Coronary artery (tissue), 2 donors: ENCODE measurements around the gene TDRD7.

Experiments
- DNase-seq: peaks from one replicate; pipeline ENCODE4 v3.0.0-alpha.2; 2017; ENCODE audit warnings: low spot score
- H3K27ac ChIP-seq, 2 donors: fragments of 200-600 bp; sonication (generic); one replicate each; pipeline ENCODE4 v1.5.1; 2016 to 2019
- H3K4me3 ChIP-seq: fragments of 200-600 bp; sonication (generic); 2 replicates; pipeline ENCODE4 v1.5.1; 2016; ENCODE audit warnings: mild to moderate bottlenecking, moderate library complexity
- CTCF ChIP-seq: fragments of 200-600 bp; sonication (generic); IDR thresholded peaks from one replicate; pipeline ENCODE4 v1.5.1; 2019; ENCODE audit warnings: antibody characterized with exemption

The TDRD7 gene

GRCh38 chr9:97506787-97507186 is 94.9 kb downstream of the TDRD7 start:
- DNase-seq, result no peak
- Histone ChIP-seq H3K27ac (no peak overlapping the region), H3K4me3 (no peak overlapping the region)
- no peak for TF ChIP-seq CTCF

- TF ChIP-seq CTCF, result no peak
- Histone ChIP-seq H3K27ac (no peak overlapping the region), H3K4me3 (no peak overlapping the region)
- no peak for DNase-seq
Measured at GRCh38 chr9:97507428-97507984, 95.6 kb downstream of the TDRD7 start.

GRCh38 chr9:97508852-97509251 is 97.0 kb downstream of the TDRD7 start:
- Histone ChIP-seq H3K4me3 (no peak overlapping the region), H3K27ac (no peak overlapping the region)
- DNase-seq, result no peak
- TF ChIP-seq CTCF, result no peak

- DNase-seq, result no peak
- Histone ChIP-seq H3K27ac (peak overlapping the region in 1 of 2 donors; percentile 2), H3K4me3 (no peak overlapping the region)
- TF ChIP-seq CTCF, result no peak
Measured at GRCh38 chr9:97510797-97511654, 99.1 kb downstream of the TDRD7 start.

DNA sequence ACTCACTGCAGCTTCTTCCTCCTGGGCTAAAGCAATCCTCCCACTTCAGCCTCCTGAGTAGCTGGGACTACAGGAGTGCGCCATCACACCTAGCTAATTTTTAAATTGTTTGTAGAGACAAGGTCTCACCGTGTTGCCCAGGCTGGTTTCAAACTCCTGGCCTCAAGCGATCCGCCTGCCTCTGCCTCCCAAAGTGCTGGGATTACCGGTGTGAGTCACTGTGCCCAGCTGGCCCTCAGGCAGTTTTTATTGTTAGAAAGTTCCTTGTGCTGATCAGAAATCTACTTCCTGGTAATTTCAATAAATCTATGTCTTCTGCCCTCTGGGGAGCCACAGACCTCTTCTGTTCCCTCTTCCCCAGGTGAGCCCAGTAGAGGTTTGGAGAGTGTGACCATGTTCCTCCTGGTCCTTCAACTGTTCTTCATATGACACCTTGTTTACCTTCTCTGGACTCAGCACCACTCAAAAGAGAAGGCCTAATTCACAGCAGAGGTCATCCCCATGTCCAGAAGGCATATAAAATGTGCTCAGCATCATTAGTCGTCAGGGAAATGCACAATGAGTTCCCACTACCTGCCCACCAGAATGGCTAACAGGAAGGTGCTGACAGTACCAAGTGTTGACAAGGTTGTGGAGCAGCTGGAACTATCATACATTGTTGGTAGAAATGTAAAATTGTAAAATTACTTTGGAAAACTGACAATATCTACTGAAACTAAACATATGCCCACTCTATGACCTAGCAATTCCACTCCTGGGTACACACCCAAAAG is 99.9 kb downstream of the TDRD7 start:
- no peak for TF ChIP-seq CTCF
- Histone ChIP-seq H3K27ac (peak overlapping the region in 1 of 2 donors; percentile 2), H3K4me3 (no peak overlapping the region)
- DNase-seq, result no peak

DNA sequence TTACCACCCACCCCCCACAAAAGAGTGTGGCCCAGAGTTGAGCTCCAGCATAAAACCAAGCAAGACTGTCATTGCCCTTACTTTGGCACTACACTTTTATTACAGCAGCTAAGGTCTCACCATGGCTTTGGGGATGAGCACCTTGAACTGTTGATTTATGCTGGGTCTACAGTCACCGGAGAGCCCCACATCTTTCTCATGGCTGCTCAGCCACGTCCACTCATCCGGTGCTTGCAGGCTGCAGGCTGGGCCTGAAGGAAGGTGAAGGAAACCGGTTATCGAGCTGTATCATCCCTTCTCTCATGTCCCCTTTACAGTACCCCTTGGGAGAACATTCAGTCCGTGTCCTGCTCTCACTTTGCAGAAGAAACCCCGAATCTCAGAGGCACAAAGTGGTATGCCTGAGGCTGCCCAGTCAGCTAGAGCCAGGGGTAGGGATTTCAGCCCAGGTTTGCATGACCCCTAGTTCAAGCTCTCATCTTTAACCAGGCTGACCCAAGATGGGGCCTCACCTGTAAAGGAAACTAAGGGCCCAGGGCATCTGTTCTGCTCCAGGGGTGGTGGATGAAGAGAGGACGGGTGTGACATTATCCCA is 101.2 kb downstream of the TDRD7 start:
- no peak for TF ChIP-seq CTCF
- DNase-seq, result no peak
- H3K4me3 ChIP-seq, result no peak overlapping the region
- H3K27ac ChIP-seq, result no peak overlapping the region
